Upper lobe of right lung (tissue), 1 donor: ENCODE results near the gene MNX1. TPM values are rescaled to one million over a fixed set of nuclear protein-coding genes. Genes with fewer than 3 reads are reported as not detected.

ENCODE experiments used
- ATAC-seq: fragments of 200-7000 bp; cut with Tn5 transposase; one replicate; pipeline ENCODE4 v1.9.1; 2020; ENCODE audit warnings: mild to moderate bottlenecking, moderate library complexity
- DNase-seq: peaks from one replicate; pipeline ENCODE4 v3.0.0-alpha.2; 2020
- H3K27ac ChIP-seq: fragments of 200-600 bp; one replicate; pipeline ENCODE4 v1.8.0; 2022
- H3K27me3 ChIP-seq: fragments of 200-600 bp; one replicate; pipeline ENCODE4 v1.8.0; 2022; ENCODE audit warnings: mild to moderate bottlenecking
- H3K36me3 ChIP-seq: fragments of 200-600 bp; one replicate; pipeline ENCODE4 v1.8.0; 2022
- H3K4me1 ChIP-seq: fragments of 200-600 bp; one replicate; pipeline ENCODE4 v1.8.0; 2022
- H3K4me3 ChIP-seq: fragments of 200-600 bp; one replicate; pipeline ENCODE4 v1.8.0; 2022; ENCODE audit warnings: mild to moderate bottlenecking
- H3K9me3 ChIP-seq: fragments of 200-600 bp; one replicate; pipeline ENCODE4 v1.8.0; 2022
- intact Hi-C: fragments of 100-400 bp; cut with DNase I; formaldehyde crosslinking; loops from one replicate; pipeline ENCODE4 v1.11.0; 2022
- total RNA-seq: library from RNA; stranded (reverse); fragmentation: NEBNext Ultra II Directional; extraction: Animal tissue kit (Norgen Biotek cat#: 25700); gene quantifications from one replicate; pipeline ENCODE4 v1.2.1, GENCODE V29; 2021
- TF ChIP-seq, protein P1 (sequence below): fragments of 200-600 bp; IDR thresholded peaks from one replicate; pipeline ENCODE4 v1.8.0; 2022; ENCODE audit warnings: antibody characterized with exemption
- donor health status: DM: no; HTN: yes; CAD: no; lungs with severe emphysema.

The MNX1 gene
- total RNA-seq, 1 donor from 2014 or later, result 0.93 TPM

DNA sequence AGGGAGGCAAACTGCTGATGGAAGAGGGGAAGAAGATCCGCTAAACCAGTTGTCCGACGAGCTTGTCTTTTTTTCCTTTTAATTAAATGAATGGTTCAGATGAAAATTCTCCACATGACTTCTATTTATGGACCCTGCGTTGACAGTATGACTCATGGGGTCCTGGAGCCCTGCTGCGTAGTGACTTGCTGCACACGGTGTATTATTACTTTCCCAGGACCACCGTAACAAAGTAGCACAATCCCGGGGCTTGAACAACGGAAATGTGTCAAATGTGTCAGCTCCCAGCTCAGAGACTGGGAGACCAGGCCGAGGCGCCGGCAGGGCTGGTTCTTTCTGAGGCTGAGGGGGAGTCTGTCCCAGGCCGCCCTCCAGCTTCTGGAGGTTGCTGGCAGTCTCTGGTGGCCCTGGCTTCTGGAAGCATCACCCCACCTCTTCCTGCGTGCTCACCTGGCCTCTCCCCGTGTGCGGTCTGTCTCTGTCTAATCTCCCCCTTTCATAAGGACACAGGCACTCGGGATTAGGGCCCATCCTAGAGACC is 33.8 kb upstream of the MNX1 start:
- ATAC-seq, result no peak
- H3K27me3 ChIP-seq, result peaks cover 4% of the 10 kb centered on the region
- DNase-seq, result no peak
- no peak overlapping the region for H3K4me3 ChIP-seq
- no peaks in the 10 kb centered on the region for H3K36me3 ChIP-seq
- intact Hi-C loops, result no loop called here
- H3K9me3 ChIP-seq, result no peaks in the 10 kb centered on the region
- H3K4me1 ChIP-seq, result no peaks in the 10 kb centered on the region
- no peak overlapping the region for H3K27ac ChIP-seq
- TF ChIP-seq, protein P1, sequence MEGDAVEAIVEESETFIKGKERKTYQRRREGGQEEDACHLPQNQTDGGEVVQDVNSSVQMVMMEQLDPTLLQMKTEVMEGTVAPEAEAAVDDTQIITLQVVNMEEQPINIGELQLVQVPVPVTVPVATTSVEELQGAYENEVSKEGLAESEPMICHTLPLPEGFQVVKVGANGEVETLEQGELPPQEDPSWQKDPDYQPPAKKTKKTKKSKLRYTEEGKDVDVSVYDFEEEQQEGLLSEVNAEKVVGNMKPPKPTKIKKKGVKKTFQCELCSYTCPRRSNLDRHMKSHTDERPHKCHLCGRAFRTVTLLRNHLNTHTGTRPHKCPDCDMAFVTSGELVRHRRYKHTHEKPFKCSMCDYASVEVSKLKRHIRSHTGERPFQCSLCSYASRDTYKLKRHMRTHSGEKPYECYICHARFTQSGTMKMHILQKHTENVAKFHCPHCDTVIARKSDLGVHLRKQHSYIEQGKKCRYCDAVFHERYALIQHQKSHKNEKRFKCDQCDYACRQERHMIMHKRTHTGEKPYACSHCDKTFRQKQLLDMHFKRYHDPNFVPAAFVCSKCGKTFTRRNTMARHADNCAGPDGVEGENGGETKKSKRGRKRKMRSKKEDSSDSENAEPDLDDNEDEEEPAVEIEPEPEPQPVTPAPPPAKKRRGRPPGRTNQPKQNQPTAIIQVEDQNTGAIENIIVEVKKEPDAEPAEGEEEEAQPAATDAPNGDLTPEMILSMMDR, result no peak

DNA sequence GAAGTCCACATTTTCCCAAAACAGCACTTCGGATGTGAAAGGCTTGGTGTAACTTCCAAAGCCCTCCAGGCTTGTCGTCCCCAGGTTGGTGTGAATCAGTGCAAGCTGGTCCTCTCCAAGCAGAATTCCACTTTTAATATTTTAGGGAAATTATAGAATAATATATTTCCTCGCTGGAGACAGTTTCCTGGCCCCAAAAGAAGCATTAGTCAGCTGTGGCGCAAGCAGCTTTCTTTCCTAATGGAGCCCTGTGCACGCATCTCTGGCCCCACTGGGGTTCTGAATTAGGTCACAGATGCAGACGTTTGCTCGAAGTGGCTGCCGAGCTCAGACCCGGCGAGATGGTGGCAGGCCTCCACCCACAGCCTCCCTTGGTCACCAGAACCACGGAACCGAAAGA is 33.3 kb upstream of the MNX1 start:
- Histone ChIP-seq H3K4me3 (no peak overlapping the region), H3K4me1 (no peaks in the 10 kb centered on the region), H3K36me3 (no peaks in the 10 kb centered on the region), H3K27ac (no peak overlapping the region), H3K27me3 (peaks cover 4% of the 10 kb centered on the region), H3K9me3 (no peaks in the 10 kb centered on the region)
- intact Hi-C loops, result no loop called here
- no peak for ATAC-seq
- no peak for DNase-seq
- TF ChIP-seq, protein P1, result no peak

DNA sequence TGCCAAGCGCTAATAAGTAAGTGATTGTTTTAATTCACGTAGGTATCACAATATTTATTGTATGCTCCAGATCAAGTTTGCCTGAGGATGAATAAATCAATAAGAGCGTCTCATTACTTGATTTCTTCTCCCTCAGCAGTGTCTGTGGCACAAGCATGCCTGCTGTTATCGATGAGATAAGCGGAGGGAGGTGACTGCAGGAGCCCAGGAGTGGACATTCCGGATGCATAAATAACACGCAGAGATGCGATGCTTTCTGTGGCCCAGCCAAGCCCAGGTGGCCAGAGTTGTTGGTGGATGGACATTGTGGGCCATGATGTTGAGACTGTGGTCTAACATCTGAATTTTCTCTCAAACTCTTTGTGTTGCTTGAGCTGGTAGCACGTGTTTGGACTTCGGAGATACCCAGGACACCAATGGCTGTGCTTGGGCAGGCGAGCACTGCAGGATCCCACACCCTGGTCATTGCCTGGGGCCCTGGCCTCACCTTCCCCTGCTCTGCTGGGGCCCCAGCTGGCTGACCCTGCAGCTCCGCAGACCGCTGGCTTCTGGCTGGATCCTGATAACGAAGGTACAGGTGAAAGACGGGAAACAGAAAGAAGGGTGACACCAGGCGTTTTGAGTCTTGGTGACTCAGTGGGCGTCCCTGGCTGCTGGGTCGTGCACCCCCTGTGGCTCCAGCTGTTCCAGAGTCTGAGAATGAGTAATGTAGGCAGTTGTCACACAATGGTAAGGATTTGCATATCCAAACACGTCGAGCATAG is 31.2 kb upstream of the MNX1 start:
- no peaks in the 10 kb centered on the region for H3K36me3 ChIP-seq
- H3K9me3 ChIP-seq, result no peaks in the 10 kb centered on the region
- ATAC-seq (no peak), DNase-seq (no peak)
- intact Hi-C loops, result no loop called here
- H3K27ac ChIP-seq, result no peak overlapping the region
- peaks cover 4% of the 10 kb centered on the region for H3K27me3 ChIP-seq
- TF ChIP-seq, protein P1, result no peak
- H3K4me1 ChIP-seq, result no peaks in the 10 kb centered on the region
- H3K4me3 ChIP-seq, result no peak overlapping the region

DNA sequence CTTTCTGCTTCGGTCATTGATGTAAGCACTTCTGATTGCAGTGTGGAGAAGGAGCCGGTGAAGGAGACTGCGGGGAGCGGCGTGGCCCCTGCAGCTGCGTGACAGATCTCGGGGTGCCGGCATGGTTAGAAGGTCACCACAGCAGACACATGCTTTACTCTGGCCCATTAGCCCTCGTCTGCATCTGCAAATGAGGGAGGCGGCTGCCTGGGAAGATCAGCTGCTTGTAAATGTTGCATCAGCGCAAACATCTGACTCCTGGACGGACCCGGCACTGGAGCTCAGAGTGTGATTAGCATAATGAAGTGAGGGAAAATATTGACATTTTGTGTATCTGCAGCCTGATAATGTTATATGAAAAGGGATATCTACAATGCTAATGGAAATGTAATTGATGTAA is 30.5 kb upstream of the MNX1 start:
- no peaks in the 10 kb centered on the region for H3K36me3 ChIP-seq
- H3K27me3 ChIP-seq, result peaks cover 1% of the 10 kb centered on the region
- H3K4me3 ChIP-seq, result no peak overlapping the region
- ATAC-seq, result no peak
- no peak overlapping the region for H3K27ac ChIP-seq
- intact Hi-C loops, result no loop called here
- H3K4me1 ChIP-seq, result no peaks in the 10 kb centered on the region
- no peaks in the 10 kb centered on the region for H3K9me3 ChIP-seq
- no peak for DNase-seq
- TF ChIP-seq, protein P1, result no peak

DNA sequence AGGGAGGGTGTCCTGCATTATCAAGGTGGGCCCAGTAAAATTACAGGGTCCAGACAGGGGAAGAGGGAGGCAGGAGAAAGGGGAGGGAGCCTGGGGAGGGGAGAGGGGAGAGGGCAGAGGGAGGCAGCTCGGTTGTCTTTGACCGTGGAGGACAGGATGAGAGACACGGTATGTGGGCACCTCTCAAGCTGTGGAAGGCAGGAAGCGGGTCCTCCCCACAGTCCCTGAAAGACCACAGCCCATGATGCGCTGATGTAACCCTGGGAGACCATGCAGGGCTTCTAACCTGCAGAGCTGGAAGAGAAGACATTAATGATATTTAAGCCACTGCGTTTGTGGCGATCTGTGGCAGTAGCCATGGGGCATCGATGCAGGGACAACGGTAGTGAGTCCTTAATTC is 27.2 kb upstream of the MNX1 start:
- Histone ChIP-seq H3K36me3 (no peaks in the 10 kb centered on the region), H3K27ac (no peak overlapping the region), H3K4me1 (no peaks in the 10 kb centered on the region), H3K27me3 (peaks cover 2% of the 10 kb centered on the region), H3K9me3 (no peaks in the 10 kb centered on the region), H3K4me3 (no peak overlapping the region)
- ATAC-seq, result no peak
- peak; percentile 47 for DNase-seq
- intact Hi-C loops, result no loop called here
- TF ChIP-seq, protein P1, result no peak
